Measurements from ENCODE around the gene TNS3.
A peak's percentile ranks its signal among the peaks of the same experiment; 100 is the strongest.
"Not testable (repeated sequence)": the region's sequence is repeated elsewhere in the genome, so short reads cannot be mapped to it uniquely, and the experiment has no call there.

The TNS3 gene

DNA sequence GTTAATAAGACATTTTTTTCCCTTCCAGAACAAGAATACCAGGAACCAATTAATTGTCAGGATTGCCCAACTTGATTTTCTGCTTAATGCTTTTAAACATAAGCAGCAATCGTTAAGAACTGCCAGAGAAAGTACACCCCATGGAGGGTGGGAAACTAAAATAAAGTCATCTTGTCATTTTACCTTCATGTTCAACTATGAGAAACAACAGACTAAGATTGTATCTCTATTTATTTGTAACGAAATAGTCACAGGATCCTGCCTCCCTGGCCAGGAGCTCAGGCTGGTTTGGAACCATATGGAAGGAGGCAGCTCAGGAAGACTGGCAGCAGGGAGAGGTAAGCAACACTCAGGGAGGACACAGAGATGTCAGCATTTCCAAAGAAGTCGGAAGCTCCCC lies 129.6 kb downstream of the TNS3 start:
- DNase-seq (ENCODE audit: low spot score) = no peak

DNA sequence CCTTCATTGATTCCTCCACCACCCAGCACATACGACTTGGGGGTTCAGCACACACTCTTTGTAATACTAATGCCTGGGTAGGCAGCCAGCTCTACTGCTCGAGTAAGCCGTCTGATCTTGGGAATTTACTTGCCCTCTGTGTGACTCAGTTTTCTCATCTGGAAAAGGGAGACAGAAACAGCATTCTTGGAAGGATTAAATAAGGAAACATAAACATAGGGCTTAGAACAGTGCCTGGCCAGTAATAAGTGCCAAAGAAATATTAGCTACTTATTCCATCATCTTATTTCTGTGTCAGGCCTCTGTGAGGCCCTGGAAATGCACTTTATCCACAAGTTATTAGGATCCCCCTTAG lies 130.1 kb downstream of the TNS3 start:
- no peak for DNase-seq (ENCODE audit: low spot score)

DNA sequence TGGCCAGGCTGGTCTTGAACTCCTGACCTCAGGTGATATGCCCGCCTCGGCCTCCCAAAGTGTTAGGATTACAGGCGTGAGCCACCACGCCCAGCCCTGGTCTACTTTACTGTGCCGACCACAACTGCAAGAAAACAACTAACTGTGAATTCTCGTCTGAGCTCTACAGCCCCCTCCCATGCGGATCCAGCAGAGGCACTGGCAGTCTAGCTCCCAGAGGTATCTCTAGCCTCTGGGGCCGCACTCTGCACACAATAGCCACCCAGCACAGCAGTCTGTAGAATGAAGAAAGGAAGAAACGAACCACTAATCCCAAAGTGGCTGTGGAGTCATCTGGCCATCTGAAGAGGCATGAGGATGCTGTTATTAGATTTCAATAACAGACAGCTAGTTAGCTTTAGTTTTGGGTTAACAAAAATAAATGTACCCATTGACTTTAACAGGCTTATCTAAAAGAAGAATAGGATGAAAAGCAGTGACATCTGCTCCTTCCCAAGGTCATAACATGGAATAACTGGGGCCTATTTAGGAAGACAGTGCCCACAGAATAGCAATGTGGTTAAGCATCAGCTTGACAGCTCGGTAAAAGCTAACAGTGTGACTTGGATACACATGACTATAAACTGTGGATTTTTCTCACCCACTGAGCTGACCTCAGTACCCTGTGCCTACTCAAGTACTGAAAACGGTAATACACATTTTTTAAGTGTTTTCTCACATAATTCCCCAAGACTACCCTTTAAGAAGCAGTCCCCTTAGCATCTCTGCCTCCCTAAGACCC lies 131.9 kb downstream of the TNS3 start:
- DNase-seq (ENCODE audit: low spot score) = no peak

DNA sequence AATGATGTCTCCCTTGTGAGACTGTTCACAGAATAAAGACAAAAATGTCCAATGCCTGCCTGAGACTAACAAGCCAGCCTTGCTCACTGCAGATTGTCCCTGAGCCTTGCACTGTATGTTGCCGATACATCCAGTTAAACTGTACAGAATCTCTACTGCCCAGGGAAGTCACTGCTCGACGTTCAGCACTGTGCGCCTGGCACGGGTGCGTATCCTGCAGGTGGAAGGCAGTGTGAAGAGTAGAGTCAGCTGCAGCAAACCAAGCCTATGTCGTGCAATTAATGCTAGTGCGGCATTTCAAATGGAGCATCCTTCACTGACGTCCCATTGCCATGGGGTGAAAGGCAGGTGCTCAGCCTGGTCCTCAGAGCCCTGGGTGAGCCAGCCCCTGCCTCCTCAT lies 132.9 kb downstream of the TNS3 start:
- DNase-seq (ENCODE audit: low spot score) = no peak

DNA sequence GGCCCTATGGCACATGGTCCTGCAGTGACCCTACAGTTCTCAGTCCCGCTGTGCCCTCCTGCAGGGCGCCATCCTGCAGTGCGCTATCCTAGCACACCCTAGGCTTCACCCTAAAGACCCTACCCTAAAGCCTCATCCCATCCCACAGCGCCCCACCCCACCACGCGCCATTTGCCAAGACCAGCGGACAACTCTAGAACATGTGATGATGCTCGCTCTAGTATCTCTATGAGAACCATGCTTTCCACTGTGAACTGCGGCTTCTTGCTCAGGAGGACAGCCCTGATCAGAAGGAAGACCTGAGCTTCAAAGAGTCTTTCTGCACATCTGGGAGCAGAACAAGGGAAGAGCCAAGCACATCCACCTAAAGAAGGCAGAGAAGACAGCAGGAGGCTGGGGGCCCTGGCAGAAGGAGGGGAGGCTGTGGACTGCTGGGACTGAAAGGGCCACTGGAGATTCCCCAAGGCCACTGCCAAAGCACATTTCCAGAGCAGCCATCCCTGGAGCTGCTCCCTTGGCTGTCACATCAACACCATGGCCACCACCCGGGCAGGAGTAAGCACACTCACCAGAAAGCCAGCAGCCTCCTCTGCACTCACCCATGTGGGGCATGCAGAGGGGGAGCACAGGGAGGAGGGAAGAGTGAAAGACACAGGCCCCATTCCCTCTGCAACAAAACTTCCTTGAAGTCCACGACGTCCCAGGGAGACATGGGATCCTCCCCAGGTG lies 134.1 kb downstream of the TNS3 start:
- DNase-seq (ENCODE audit: low spot score) = no peak

DNA sequence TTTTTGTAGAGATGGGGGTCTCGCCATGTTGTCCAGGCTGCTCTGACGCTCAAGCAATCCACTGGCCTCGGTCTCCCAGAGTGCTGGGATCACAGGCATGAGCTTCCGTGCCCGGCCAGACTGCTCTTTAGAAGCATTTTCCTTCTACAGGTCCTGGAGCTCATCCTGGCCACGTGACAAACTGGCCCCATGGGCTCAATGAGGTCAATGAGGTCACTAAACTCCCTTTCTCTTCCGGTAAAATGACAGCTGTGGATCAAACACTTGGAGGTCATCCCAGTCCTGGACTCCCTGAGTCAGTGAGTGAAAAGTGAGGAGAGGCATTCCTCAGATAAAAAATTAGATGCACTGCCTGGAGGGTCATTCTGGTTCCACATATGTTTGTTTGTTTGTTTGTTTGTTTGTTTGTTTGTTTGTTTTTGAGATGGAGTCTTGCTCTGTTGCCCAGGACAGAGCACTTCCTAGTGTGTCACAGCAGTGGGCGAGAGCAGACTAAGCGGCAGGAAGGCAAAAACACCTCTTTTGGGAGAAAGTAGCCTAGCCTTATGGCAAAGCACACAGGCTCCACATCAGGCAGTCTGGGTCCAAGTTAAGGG lies 134.9 kb downstream of the TNS3 start:
- DNase-seq (ENCODE audit: low spot score) = no peak

DNA sequence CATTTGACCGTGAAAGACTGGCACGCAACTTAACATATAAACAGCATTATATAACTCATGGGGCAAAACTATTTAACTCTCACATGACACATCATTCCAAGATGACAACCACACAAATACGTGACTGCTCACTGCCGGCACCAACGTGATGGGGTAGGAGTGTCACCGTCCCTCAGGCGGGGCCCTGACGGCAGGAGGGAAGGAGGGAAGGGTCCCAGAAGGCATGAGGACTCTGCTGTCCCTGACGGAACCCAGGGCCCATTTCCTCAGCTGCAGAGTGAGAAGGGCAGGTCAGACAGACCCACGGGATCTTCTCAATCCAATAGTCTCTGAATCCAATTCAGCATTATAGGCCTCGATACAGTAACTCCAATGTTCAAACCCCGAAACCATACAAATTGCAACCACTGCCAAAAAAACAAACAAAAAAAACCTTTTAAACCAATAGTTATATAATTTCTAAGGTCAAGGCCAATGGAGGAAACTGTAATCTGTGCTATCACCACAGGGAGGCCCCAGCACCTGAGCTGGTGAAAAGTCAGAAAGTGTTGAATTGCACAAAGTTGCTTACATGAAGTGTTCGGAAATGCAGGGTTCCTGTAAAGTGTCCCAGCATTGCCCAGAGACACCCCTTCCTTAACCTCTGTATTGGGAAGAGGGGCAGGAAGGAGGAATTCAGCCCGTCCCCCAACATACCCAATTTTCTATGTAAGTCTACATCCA lies 137.4 kb downstream of the TNS3 start:
- peak; percentile 62 for DNase-seq (ENCODE audit: low spot score)

DNA sequence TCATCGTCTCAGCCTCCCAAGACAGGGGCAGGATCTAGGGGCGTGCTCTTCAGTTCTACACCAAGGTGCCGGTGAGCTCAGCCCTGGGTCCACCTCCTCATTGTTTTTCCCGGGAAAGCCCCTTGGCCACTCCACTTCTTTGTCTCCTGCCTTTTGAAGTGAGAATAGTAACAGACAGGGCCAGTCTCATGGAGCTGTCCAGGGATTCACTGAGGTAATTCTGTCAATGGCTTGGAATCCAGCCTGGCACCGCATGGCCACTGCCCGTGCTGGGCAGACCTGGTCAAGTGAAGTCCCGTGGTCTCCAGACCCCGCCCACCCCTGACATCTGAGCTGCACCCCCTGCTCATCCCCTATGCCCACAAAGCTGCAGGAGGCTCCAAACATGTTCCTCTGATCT lies 138.9 kb downstream of the TNS3 start:
- no peak for DNase-seq (ENCODE audit: low spot score)

DNA sequence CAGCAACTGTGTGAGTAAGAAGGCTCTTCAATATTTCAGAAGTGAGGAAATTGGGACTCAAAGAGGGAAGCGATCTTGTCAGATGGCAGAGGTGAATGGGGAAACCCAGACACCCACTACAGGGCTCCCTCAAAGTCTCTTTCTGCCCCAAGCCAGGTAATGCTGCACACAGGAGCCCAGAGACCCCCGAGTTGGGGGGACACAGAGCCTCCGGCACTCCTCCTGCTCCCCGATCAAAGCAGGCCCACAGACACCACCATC lies 139.4 kb downstream of the TNS3 start:
- no peak for DNase-seq (ENCODE audit: low spot score)

DNA sequence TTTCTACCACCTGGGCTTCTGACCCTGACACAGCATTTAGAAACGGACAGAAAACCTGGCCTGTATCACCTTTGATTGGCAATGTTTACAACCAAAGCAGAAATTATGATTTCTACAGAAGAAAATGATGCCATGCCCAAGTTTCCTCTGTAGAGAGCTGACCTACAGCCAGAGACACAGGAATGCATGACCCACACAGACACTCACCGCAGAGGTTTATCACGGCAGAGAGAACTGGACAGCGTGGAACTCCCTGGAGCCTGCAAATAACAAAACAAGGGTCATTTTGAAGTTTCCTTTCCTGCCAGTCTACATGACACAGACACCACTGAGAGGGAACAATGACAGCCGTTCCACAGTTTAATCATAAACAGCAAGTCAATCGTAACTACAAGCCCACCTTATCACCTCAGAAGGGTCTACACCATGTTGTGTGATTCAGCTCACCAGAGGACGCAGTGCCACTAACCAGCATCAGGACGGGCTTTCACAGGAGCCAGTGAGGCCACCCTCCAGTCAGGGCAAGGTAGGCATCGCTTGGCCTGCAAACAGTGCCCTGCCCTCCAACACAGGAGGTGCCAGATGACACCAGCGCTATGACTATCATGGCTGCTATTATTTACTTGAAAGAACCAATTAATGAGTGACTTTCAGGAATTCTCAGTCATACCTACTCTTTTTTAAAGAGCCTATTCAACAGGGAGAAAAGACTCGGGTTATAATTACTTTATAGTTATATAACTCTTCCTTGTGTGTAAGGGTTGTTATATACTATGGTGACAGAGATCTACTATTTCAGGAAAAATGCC lies 139.9 kb downstream of the TNS3 start:
- DNase-seq (ENCODE audit: low spot score) = no peak

DNA sequence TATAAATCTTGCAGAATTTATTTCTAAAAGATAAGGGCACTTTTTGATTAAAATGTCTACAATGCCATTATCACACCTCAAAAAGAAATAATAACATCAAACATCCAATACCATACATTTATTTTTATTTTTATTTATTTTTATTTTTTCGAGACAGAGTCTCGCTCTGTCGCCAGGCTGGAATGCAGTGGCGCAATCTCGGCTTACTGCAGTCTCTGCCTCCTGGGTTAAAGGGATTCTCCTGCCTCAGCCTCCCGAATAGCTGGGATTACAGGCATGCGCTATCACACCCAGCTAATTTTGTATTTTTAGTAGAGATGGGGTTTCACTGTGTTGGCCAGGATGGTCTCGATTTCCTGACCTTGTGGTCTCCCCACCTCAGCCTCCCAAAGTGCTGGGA lies 140.9 kb downstream of the TNS3 start:
- not testable (repeated sequence) for DNase-seq (ENCODE audit: low spot score)

DNA sequence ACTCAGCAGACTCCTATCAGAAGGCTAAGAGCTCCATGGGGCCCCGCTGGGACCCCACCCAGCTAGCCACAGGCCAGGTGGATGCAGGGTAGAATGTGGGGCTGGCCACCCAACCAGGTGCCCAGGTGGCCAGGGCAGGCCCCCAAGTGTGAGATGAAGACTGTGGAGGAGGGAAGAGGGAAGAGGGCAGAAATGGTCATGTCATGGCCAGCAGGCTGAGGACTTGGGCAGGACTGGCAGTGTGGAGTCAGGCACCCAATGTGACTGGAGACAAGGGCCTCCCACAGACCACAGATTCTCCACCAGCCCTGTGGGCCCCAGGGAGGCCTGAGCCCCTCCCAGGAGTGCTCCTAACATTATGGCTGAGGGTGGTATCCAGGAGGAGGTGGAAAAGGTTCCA lies 141.6 kb downstream of the TNS3 start:
- DNase-seq (ENCODE audit: low spot score) = no peak

DNA sequence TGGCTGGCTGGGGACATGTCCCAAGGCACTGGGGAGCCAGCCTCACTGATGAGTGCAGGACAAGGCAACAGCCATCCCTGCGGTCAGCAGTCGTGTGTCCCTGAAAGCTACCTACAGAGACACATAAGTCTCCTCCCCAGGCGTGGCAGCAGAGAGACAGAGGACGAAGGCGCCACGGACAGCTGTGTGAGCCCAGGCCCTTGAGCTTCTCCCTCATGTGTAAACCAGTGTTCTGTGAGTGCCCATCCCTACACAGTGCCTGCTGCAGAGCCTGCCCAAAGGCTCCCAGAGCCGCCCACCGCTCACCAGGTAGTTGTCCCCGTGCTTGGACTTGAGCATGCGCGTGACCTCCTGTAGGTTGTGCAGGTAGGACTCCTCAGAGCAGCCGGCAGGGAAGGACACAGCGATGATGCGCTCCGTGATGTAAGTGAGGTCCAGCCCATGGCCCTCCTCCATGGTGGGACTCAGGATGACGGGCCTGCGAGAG lies 142.7 kb downstream of the TNS3 start:
- DNase-seq (ENCODE audit: low spot score) = no peak

DNA sequence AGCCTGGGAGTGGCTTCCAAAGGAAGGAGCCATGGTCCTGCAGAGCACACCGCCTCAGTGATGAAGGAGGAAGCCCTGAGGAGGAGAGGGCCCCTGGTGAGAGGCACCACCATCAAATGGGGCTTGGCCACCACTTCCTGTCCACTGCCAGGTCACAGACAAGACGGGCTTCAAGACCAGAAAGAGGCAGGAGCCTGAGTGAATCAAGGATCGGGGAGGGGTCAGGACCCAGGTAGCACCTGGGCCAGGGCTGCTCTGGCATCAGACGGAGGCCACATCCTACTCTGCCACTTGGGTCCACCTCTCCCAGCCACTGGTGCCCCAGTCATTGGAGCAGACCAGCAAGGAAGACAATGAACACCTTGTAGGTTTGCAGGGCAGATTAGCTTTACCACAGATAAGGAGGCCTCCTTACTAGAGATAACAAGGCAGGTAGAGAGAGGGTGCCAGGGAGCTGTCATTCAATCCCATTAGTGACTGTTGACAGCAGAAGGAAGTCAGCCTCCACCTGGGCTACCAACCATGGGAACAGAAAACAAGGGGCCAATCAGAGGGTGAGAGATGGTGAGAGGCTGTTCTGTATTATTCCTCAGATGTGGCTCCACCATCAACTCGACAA lies 143.4 kb downstream of the TNS3 start:
- DNase-seq (ENCODE audit: low spot score) = no peak

DNA sequence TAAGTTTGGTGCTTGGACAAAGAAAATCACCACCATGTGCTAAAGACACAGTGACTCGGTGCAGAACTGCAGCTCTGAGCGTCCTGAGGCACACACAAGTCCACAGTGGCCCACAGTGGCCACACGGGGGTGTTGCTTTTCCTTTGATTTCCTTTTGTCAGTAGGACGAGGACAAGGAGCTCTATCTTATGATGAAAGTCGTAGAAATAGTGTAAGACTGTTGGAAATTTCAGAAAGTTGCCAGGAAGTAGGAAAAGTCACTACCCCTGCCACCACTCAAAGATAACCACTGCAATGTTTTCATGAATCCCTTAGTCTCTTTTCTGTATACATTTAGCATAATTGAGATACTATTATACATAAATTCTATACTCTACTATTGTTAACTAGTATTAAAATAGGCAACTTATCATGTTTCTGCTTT lies 146.0 kb downstream of the TNS3 start:
- peak; percentile 35 for DNase-seq (ENCODE audit: low spot score)

DNA sequence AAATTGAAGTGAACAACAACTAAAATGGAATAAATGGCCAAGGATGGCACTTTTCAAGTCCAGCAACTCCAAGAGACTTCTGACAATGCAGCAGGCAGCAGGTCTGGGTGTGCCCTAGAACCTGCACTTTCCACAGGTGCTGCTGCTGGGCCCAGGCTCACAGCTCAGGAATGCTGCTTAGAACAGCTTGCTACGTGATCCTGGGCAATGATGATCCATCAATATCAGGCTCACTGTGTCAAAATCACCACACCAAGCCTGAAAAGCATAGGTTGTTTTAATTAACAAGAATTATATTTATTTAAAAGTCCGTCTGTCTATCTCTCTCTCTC lies 148.4 kb downstream of the TNS3 start:
- DNase-seq (ENCODE audit: low spot score) = no peak

DNA sequence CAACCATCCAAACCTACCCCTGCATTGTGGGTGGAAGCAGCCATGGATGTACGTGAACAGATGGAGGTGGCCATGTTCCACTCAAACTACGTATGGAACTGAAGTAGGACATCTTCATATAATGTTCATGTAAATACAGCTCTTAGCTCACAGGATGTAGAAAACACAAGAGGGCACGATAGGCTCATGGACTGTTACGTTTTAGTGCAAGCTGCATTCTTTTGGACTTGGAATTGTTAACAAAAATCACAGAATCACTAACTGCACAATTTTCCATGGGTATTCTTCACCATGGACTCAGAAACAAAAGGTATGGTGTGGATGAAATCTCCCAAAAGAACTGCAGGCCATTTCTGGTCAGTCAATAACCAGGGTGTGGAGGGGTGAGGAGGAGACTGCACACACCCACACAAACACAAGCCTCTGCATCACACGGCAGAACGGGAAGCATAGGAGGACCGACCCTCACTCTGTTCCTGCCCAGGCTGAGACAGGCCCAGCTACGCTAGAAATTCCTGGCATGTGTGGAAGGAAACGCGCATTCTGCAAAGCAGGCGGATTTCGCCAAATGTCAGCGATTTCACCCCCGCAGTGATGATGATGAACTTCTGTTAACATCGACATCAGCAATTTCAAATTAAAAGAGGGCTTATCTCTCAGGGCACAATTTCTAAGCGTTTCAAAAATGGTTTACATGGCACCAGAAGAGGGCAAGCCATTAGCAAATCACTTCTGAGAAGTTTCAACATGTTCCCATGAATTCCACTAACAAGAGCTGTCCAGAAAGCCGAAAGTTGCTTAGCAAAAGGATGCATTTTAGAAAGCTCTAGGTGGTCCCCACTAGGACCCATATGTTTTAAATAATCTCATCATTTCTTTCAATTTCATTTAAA lies 149.0 kb downstream of the TNS3 start:
- no peak for DNase-seq (ENCODE audit: low spot score)

DNA sequence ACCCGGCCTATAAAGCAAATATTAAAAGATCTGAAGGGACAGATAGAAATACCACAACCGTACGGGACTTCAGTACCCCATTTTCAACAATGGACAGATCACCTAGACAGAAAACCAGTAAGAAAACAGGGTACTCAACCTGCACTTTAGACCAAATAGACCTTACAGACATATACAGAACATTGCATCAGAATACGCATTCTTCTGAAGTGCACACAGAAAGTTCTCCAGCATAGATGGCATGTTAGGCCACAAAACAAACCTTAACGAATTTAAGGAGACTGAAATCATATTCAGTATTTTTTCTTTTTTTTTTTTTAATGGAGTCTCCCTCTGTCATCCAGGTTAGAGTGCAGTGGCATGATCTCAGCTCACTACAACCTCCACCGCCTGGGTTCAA lies 151.5 kb downstream of the TNS3 start:
- no peak for DNase-seq (ENCODE audit: low spot score)

DNA sequence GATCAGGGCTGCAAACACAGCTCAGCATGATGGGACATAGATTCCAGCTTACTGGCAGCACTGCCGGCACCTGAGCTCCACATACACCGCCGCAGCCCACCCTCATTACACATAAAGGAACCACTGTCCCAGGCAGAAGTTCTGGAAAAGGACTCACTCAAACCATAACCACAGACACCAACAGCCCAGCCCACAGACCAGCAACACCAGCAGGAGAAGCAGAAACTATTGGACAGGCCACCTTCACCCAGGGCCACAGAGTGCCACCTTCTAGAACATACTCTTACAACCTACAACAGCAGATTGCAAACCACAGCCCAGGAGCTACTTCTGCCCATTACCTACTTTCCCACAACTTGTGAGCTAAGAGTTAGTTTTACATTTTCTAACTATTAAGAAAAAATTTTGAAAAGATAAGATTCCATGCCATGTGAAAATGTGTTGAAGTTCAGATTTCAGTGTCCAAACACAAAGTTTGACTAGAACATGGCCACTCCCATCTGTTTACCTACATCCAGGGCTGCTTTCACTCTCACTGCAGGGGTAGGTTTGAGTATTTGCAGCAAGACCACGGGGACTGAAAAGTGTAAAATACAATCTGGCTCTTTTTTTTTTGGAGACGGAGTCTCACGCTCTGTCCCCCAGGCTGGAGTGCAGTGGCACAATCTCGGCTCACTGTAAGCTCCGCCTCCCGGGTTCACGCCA lies 153.0 kb downstream of the TNS3 start:
- no peak for DNase-seq (ENCODE audit: low spot score)

Data from NAMALWA (cell line).